Loucy (cell line): ENCODE data around the gene C11orf65.

Experiments
- H2AFZ ChIP-seq: fragments of 200-600 bp; sonication (generic); 2 replicates; pipeline ENCODE4 v1.6.0; 2016; ENCODE audit warnings: antibody characterized with exemption, mild to moderate bottlenecking, low read length, moderate library complexity
- H3F3A ChIP-seq: fragments of 200-600 bp; 2 replicates; pipeline ENCODE4 v1.6.0; 2016; ENCODE audit warnings: antibody characterized with exemption, low read depth, mild to moderate bottlenecking
- H3K27me3 ChIP-seq: fragments of 200-600 bp; sonication (generic); 2 replicates; pipeline ENCODE4 v1.6.1; 2014; ENCODE audit warnings: low read length, mild to moderate bottlenecking; ENCODE audit not compliant: insufficient read depth, poor library complexity, severe bottlenecking
- H3K36me3 ChIP-seq: fragments of 200-600 bp; sonication (generic); 2 replicates; pipeline ENCODE4 v1.6.1; 2016; ENCODE audit warnings: low read length; ENCODE audit not compliant: insufficient read depth
- H3K4me1 ChIP-seq: fragments of 200-600 bp; sonication (generic); 2 replicates; pipeline ENCODE4 v1.5.1; 2014; ENCODE audit warnings: low read length, mild to moderate bottlenecking; ENCODE audit not compliant: insufficient read depth, poor library complexity, severe bottlenecking
- H3K4me2 ChIP-seq: fragments of 200-600 bp; sonication (generic); 2 replicates; pipeline ENCODE4 v1.6.0; 2014; ENCODE audit warnings: antibody characterized with exemption, low read length, low read depth, mild to moderate bottlenecking; ENCODE audit not compliant: poor library complexity, severe bottlenecking
- H3K4me3 ChIP-seq: fragments of 200-600 bp; sonication (generic); 2 replicates; pipeline ENCODE4 v1.5.1; 2014; ENCODE audit warnings: low read length, mild to moderate bottlenecking, mixed read lengths; ENCODE audit not compliant: poor library complexity, severe bottlenecking
- H3K79me2 ChIP-seq: fragments of 200-600 bp; sonication (generic); 2 replicates; pipeline ENCODE4 v1.6.1; 2014; ENCODE audit warnings: low read length; ENCODE audit not compliant: insufficient read depth
- H3K9ac ChIP-seq: fragments of 200-600 bp; sonication (generic); 2 replicates; pipeline ENCODE4 v1.6.0; 2014; ENCODE audit warnings: mild to moderate bottlenecking, low read depth, low read length, moderate library complexity; ENCODE audit not compliant: poor library complexity, severe bottlenecking
- H3K9me2 ChIP-seq: fragments of 200-600 bp; sonication (generic); replicated peaks from 2 replicates; pipeline ENCODE4 v1.6.1; 2016; ENCODE audit warnings: low read depth, low read length, mixed read lengths
- H3K9me3 ChIP-seq: fragments of 200-600 bp; sonication (generic); 2 replicates; pipeline ENCODE4 v1.6.1; 2014; ENCODE audit warnings: mild to moderate bottlenecking, antibody characterized with exemption, low read length, low read depth; ENCODE audit not compliant: insufficient read depth
- H4K20me1 ChIP-seq: fragments of 200-600 bp; sonication (generic); 2 replicates; pipeline ENCODE4 v1.6.0; 2014; ENCODE audit warnings: antibody characterized with exemption, low read length, mild to moderate bottlenecking; ENCODE audit not compliant: insufficient read depth, poor library complexity, severe bottlenecking
- CTCF ChIP-seq: fragments of 200-600 bp; sonication (generic); conservative IDR thresholded peaks from 2 replicates; pipeline ENCODE4 v1.5.1; 2014; ENCODE audit warnings: mild to moderate bottlenecking, antibody characterized with exemption, low read length
- EZH2phosphoT487 ChIP-seq: fragments of 200-600 bp; IDR thresholded peaks from 2 replicates; pipeline ENCODE4 v1.6.1; 2018; ENCODE audit warnings: antibody characterized with exemption, mild to moderate bottlenecking, moderate library complexity, borderline replicate concordance

The C11orf65 gene

GRCh38 chr11:108495326-108495725 lies 28.0 kb upstream of the C11orf65 start:
- no peaks in the 10 kb centered on the region for H3K9me3 ChIP-seq
- peaks cover 8% of the 10 kb centered on the region; the same call in 1 of the 2 replicates for H3F3A ChIP-seq
- TF ChIP-seq CTCF, result no peak
- TF ChIP-seq EZH2phosphoT487, result no peak
- no peaks in the 10 kb centered on the region for H3K9me2 ChIP-seq
- peaks cover 9% of the 10 kb centered on the region; the same call in 1 of the 2 replicates for H3K79me2 ChIP-seq
- H3K36me3 ChIP-seq, result no peaks in the 10 kb centered on the region
- H3K4me1 ChIP-seq, result peaks cover 16% of the 10 kb centered on the region
- no peaks in the 10 kb centered on the region for H3K27me3 ChIP-seq
- H4K20me1 ChIP-seq, result peaks cover 3% of the 10 kb centered on the region
- H2AFZ ChIP-seq, result no peak overlapping the region
- no peak overlapping the region for H3K9ac ChIP-seq
- no peak overlapping the region for H3K4me3 ChIP-seq
- H3K4me2 ChIP-seq, result peak overlapping the region; percentile 43

GRCh38 chr11:108494182-108494581 lies 26.9 kb upstream of the C11orf65 start:
- Histone ChIP-seq H3K27me3 (no peaks in the 10 kb centered on the region), H3K9me2 (no peaks in the 10 kb centered on the region), H4K20me1 (peaks cover 3% of the 10 kb centered on the region), H2AFZ (no peak overlapping the region), H3K4me2 (peak overlapping the region; percentile 43), H3K9me3 (no peaks in the 10 kb centered on the region), H3K4me1 (peaks cover 16% of the 10 kb centered on the region), H3F3A (peaks cover 8% of the 10 kb centered on the region; the same call in 1 of the 2 replicates), H3K36me3 (no peaks in the 10 kb centered on the region), H3K4me3 (no peak overlapping the region), H3K79me2 (peaks cover 9% of the 10 kb centered on the region; the same call in 1 of the 2 replicates), H3K9ac (no peak overlapping the region)
- no peak for TF ChIP-seq CTCF
- no peak for TF ChIP-seq EZH2phosphoT487

GRCh38 chr11:108491936-108492335 lies 24.6 kb upstream of the C11orf65 start:
- TF ChIP-seq CTCF, result no peak
- TF ChIP-seq EZH2phosphoT487, result no peak
- no peak overlapping the region for H3K9ac ChIP-seq
- 0 out of 2 replicates have a peak overlapping the region, but pooled peaks have one; percentile 28 for H2AFZ ChIP-seq
- H3K9me3 ChIP-seq, result no peaks in the 10 kb centered on the region
- H4K20me1 ChIP-seq, result peaks cover 3% of the 10 kb centered on the region
- peaks cover 9% of the 10 kb centered on the region; the same call in 1 of the 2 replicates for H3K79me2 ChIP-seq
- H3F3A ChIP-seq, result peaks cover 7% of the 10 kb centered on the region; the same call in 1 of the 2 replicates
- no peak overlapping the region for H3K4me3 ChIP-seq
- no peaks in the 10 kb centered on the region for H3K9me2 ChIP-seq
- H3K27me3 ChIP-seq, result no peaks in the 10 kb centered on the region
- 0 out of 2 replicates have a peak, but pooled peaks cover 3% of the 10 kb centered on the region for H3K36me3 ChIP-seq
- peaks cover 11% of the 10 kb centered on the region for H3K4me1 ChIP-seq
- peak overlapping the region; percentile 15 for H3K4me2 ChIP-seq
